IPS-20b (cell line): ENCODE results near the gene TRIM47.

ENCODE experiments used
- H3K27ac ChIP-seq: one replicate; pipeline ENCODE4 v1.5.1; 2013; ENCODE audit warnings: low read length
- H3K27me3 ChIP-seq: 2 replicates; pipeline ENCODE4 v1.6.1; 2013; ENCODE audit warnings: mild to moderate bottlenecking, low read length, inconsistent platforms; ENCODE audit not compliant: insufficient read depth
- H3K36me3 ChIP-seq: 2 replicates; pipeline ENCODE4 v1.6.1; 2013; ENCODE audit warnings: low read depth, mild to moderate bottlenecking, inconsistent platforms, low read length, moderate library complexity; ENCODE audit not compliant: insufficient read depth
- H3K4me1 ChIP-seq: 2 replicates; pipeline ENCODE4 v1.6.1; 2013; ENCODE audit warnings: mild to moderate bottlenecking, control low read depth, inconsistent platforms, low read length, moderate library complexity; ENCODE audit not compliant: insufficient read depth
- H3K4me3 ChIP-seq: 2 replicates; pipeline ENCODE4 v1.5.1; 2013; ENCODE audit warnings: mild to moderate bottlenecking, low read length, inconsistent platforms
- H3K9ac ChIP-seq: 2 replicates; pipeline ENCODE4 v1.6.1; 2013; ENCODE audit warnings: low read depth, mild to moderate bottlenecking, inconsistent platforms, low read length, moderate library complexity
- H3K9me3 ChIP-seq: 2 replicates; pipeline ENCODE4 v1.6.1; 2013; ENCODE audit warnings: mild to moderate bottlenecking, low read depth, low read length, inconsistent platforms; ENCODE audit not compliant: insufficient read depth

The TRIM47 gene

DNA sequence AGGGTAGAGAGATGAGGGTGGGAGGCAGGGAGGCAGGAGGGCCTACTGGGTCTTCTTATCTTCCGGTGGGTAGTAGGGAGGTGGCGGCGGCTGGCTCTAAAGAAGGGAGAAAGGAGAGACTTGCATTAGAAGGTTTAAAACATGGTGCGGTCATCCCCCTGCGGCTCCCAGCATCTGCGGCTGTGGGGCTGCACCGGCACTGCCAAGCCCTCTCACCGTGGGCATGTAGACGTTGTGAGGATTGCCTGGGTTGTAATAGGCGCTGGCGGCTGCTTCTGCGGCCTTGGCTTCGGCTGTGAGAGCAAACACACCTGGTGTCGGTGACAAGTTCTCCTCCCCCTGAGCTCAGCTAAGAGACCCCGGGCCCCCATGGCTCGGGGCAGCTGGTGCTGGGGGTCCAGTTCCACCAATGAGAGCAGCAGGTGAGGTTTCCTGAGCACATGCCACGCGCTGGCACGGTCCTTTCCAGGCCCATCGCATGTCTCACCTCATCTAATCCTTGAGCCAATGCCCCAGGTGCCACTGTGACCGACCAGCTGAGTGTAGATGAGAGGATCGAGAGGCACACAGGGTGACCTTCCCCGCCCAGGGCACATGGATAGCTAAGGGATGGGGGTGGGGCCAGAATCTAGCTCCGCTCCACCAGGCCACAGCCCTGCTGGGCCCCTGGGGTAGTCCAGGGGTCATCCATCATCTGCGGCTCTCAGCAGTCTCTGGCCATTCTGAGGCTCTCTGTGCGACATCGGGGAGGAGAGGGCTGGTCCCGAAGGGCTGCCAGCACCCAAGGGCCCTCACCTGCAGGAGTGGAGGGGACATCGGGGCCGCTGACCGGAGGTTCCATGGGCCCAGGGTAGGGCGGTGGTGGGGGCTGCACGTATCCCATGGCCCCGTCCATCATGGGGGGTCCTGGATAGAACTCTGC lies 31.4 kb downstream of the TRIM47 start:
- H3K4me1 ChIP-seq, result peaks cover 7% of the 10 kb centered on the region; the same call in 1 of the 2 replicates

DNA sequence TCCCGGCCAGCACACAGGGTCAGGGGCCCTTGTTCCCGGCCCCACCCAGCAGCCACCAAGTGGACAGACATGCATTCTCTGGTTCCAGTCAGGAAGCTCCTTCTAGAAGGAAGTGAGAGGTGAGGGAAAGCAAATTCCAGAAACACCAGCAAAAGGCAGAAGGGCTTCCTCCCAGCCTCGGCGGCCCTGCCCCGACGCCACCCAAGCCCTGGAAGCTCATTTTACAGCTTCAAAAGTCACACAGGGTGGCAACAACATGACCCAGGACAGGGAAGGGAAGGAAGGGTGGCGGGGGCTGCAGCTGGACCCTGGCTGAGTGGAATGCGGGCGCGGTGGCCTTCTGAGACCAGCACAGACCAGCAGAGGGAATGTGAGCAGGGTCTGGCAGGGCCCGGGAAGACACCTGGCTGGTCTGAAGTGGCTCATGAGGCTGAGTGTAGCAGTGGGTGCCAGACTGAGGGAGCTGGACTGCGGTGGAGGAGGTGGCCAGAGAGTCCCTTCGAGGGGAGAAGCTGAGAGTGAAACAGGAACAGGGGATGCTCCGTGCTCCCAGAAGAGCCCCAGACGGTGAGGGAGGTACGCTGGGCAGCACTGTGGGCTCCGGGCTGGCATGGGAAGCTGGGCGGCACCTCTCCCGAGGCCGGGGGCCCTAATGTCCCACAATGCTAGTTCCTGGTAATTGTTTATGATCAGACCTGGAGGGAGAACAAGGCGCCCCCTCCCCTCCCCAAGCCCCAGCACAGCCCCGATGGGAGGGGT lies 32.3 kb downstream of the TRIM47 start:
- Histone ChIP-seq H3K4me1 (peaks cover 7% of the 10 kb centered on the region; the same call in 1 of the 2 replicates), H3K9me3 (no peaks in the 10 kb centered on the region), H3K9ac (no peak overlapping the region), H3K36me3 (peaks cover 48% of the 10 kb centered on the region), H3K27ac (no peak overlapping the region), H3K27me3 (no peaks in the 10 kb centered on the region), H3K4me3 (no peak overlapping the region)

More for the DNA sequence above, 31.4 kb downstream of the TRIM47 start:
- Histone ChIP-seq H3K9ac (no peak overlapping the region), H3K27me3 (no peaks in the 10 kb centered on the region), H3K27ac (no peak overlapping the region), H3K36me3 (peaks cover 53% of the 10 kb centered on the region), H3K9me3 (no peaks in the 10 kb centered on the region), H3K4me3 (no peak overlapping the region)

- peaks cover 39% of the 10 kb centered on the region for H3K36me3 ChIP-seq
- H3K9me3 ChIP-seq, result no peaks in the 10 kb centered on the region
- no peak overlapping the region for H3K27ac ChIP-seq
- no peak overlapping the region for H3K4me3 ChIP-seq
- peaks cover 7% of the 10 kb centered on the region; the same call in 1 of the 2 replicates for H3K4me1 ChIP-seq
- H3K27me3 ChIP-seq, result no peaks in the 10 kb centered on the region
- H3K9ac ChIP-seq, result no peak overlapping the region
These were observed 33.2 kb downstream of the TRIM47 start for GRCh38 chr17:75845058-75845711.

DNA sequence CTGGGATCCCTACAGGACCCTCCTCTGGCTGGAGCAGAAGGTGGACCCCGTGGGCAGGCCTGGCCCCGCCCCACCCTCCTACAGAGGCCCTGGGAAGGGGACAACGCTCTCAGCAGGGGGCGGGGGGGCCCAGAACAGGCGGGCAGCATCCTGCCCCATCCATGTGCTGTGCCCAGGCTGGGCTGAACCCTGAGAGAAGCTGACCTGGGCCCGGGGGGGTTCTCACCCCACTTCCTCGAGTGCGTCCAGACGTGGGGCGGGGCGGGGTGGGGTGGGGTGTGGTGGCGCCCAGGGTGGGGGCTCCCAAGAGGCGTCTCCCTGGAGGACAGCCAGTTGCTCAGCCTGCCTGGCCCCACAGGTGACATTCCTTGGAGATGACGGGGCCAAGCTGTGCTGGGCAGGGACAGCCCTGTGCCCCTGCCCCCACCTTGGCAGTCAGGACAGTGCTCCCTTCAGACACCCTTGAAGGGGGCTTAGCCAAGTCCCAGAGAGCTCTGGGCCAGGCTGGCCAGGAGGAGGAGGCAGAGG lies 33.8 kb downstream of the TRIM47 start:
- H3K4me1 ChIP-seq, result peaks cover 7% of the 10 kb centered on the region; the same call in 1 of the 2 replicates
- H3K36me3 ChIP-seq, result peaks cover 35% of the 10 kb centered on the region
- H3K9me3 ChIP-seq, result no peaks in the 10 kb centered on the region
- no peaks in the 10 kb centered on the region for H3K27me3 ChIP-seq
- H3K4me3 ChIP-seq, result no peak overlapping the region
- H3K9ac ChIP-seq, result no peak overlapping the region
- no peak overlapping the region for H3K27ac ChIP-seq

DNA sequence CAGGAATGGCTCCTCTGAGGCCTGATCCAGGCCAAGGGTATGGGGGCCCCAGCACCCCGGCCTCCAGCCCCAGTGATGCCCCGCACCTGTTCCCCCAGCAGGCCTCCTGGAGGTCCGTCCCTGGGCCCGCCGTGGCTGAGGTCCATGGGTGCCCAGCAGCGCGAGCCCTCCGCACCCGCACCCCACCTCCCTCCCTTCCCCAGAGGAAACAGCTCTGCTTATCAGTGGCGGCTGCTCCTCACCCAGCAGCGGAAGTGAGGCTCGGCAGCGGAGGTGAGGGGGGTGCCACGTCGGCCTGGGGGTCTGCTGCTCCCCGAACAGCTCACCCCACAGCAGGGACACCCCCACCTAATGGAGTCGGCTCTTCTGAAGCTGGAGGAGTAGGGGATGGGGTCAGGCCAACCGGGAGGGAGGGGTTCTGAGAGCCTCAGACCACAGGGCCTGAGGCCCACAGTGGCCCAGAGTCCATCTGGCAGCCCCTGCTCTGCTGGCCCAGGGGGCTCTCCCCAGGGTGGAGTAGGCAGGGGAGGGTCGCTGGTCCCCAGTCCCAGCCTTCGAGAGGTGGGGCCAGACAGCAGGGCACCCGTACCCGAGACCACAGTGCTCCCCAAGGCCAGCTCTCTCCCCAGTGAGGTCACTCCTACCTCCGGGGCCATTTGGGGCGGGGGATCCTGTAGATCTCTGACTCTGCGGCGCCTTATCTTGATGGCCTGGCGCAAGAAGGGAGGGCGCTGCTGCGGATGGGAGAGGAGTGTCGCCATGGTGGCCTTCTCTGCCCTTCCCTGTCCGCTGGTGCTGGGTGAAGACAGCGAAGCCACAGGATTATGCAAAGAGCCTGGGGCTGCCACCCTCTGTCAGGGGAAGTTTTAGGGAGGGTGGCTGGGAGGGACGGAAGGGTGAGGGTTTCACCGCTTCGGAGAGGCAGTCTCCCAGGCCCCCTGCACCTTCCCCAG lies 34.5 kb downstream of the TRIM47 start, which contains the start of gene UNC13D:
TSS of gene UNC13D (minus strand) at position 828 of the 953 bp plus-strand sequence. CDS start at position 761, 67 bp downstream.
- H3K4me3 ChIP-seq, result no peak within 1 kb of the TSS
- no peaks in the 10 kb centered on the region for H3K9me3 ChIP-seq
- peaks cover 7% of the 10 kb centered on the region; the same call in 1 of the 2 replicates for H3K4me1 ChIP-seq
- no peak within 1 kb of the TSS for H3K9ac ChIP-seq
- peaks cover 28% of the 10 kb centered on the region for H3K36me3 ChIP-seq
- H3K27ac ChIP-seq, result no peak within 1 kb of the TSS
- H3K27me3 ChIP-seq, result no peaks in the 10 kb centered on the region

- no peaks in the 10 kb centered on the region for H3K27me3 ChIP-seq
- peaks cover 22% of the 10 kb centered on the region for H3K36me3 ChIP-seq
- H3K9me3 ChIP-seq, result no peaks in the 10 kb centered on the region
- peaks cover 7% of the 10 kb centered on the region; the same call in 1 of the 2 replicates for H3K4me1 ChIP-seq
- H3K27ac ChIP-seq, result no peak overlapping the region
- H3K9ac ChIP-seq, result no peak overlapping the region
- no peak overlapping the region for H3K4me3 ChIP-seq
These were observed 35.3 kb downstream of the TRIM47 start for GRCh38 chr17:75842963-75843576.

DNA sequence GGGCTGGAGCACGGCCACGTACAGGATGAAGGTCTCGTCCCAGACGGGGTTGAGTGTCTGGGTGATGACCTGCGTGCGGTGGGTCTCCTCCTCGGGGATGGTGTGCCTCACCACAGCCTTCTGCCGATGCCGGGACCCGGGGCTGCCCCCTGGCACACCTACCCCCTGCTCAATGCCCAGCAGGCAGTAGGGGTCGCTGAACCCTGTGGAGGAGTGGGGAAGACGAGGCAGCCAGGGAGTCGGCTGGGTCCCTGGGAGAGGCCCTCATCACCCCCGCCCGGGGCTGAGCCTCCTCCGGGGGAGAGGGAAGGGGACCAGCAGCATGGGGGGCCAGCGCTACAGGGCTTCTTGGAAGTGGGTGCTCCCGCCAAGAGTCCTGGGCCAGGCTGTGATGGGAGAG lies 36.0 kb downstream of the TRIM47 start:
- no peaks in the 10 kb centered on the region for H3K27me3 ChIP-seq
- peaks cover 16% of the 10 kb centered on the region for H3K36me3 ChIP-seq
- peaks cover 7% of the 10 kb centered on the region; the same call in 1 of the 2 replicates for H3K4me1 ChIP-seq
- H3K9ac ChIP-seq, result no peak overlapping the region
- H3K9me3 ChIP-seq, result no peaks in the 10 kb centered on the region
- no peak overlapping the region for H3K27ac ChIP-seq
- H3K4me3 ChIP-seq, result no peak overlapping the region

DNA sequence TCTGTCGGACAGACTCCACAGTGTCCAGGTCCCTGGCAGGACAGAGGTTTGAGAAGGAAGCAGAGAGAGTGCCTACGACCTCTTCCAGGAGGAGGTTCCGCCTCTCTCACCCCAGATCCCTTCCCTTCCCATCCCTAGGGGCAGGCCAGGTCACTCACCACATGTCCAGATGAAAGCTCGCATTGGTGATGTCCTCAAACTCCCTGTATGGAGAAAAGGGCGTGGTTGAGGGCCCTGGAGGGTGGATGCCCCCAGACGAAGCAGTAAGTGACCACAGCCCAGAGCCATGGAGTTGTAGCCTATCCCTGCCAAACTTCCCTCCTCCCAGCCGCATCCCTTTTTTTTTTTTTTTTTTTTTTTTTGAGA lies 37.6 kb downstream of the TRIM47 start:
- no peak overlapping the region for H3K27ac ChIP-seq
- peaks cover 7% of the 10 kb centered on the region; the same call in 1 of the 2 replicates for H3K4me1 ChIP-seq
- H3K27me3 ChIP-seq, result no peaks in the 10 kb centered on the region
- no peak overlapping the region for H3K9ac ChIP-seq
- no peak overlapping the region for H3K4me3 ChIP-seq
- H3K36me3 ChIP-seq, result 0 out of 2 replicates have a peak, but pooled peaks cover under 1% of the 10 kb centered on the region
- no peaks in the 10 kb centered on the region for H3K9me3 ChIP-seq

DNA sequence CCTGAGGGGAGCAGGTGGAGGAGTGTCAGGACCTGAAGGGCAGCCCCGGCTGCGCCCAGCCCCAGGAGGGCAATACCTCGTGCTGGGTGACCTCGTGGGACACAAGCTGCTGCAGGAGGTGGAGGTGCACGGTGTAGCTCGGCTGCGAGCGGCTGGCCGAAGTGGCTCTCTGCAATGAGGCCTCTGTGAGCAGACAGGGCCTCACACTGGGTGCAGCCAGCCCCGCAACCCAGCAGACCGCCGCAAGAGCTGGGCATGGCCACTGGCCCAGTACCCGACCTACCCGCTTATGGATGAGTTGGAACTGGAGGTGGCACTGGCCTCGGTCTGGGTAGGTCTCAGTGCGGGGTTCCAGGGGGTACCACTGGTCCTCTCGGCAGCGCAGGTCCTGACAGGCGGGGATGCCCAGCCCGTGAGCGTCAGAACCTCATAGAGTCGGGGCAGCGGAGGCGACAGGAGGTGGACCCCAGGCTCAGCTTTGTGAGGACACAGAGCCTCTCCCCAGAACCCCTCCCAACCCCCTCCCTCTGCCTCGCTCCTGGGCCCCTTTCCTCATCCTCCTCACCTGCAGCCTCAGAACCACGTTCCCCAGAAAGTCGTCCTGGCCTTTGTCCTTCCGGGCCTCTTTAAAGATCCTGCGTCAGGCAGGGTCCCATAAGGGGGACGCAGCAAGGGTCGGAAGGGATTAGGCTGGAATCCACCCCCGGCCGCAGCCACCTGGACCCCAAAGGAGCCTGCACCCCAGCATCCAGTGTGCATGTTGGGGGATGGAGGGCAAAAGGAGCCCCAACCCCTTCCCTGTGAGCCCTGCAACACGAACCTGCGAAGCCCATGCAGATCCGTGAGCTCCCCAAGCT lies 38.2 kb downstream of the TRIM47 start:
- Histone ChIP-seq H3K36me3 (no peaks in the 10 kb centered on the region), H3K9ac (no peak overlapping the region), H3K27ac (no peak overlapping the region), H3K4me3 (no peak overlapping the region), H3K4me1 (peaks cover 4% of the 10 kb centered on the region; the same call in 1 of the 2 replicates), H3K9me3 (no peaks in the 10 kb centered on the region), H3K27me3 (no peaks in the 10 kb centered on the region)
